ENCODE results near the gene CRYBB2.
"Not testable (repeated sequence)": the region's sequence is repeated elsewhere in the genome, so short reads cannot be mapped to it uniquely, and the experiment has no call there.

GRCh38 chr22:25238058-25238457, 18.6 kb downstream of the CRYBB2 start:
- not testable (repeated sequence) for TF ChIP-seq CTCF (IDR thresholded peaks at IDR 0.05; ENCODE audit: low read depth, low read length, poor library complexity, severe bottlenecking); EZH2phosphoT487 (IDR thresholded peaks at IDR 0.05; ENCODE audit: borderline replicate concordance, low read length)
